Measurements from ENCODE around the gene CNTF. TPM values are rescaled to one million over a fixed set of nuclear protein-coding genes. Genes with fewer than 3 reads are reported as not detected.
"Not testable (repeated sequence)": the region's sequence is repeated elsewhere in the genome, so short reads cannot be mapped to it uniquely, and the experiment has no call there.

CNTF gene, protein sequence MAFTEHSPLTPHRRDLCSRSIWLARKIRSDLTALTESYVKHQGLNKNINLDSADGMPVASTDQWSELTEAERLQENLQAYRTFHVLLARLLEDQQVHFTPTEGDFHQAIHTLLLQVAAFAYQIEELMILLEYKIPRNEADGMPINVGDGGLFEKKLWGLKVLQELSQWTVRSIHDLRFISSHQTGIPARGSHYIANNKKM
- total RNA-seq (1 to 10 TPM in 2 of 7 donors, under 1 TPM in 5; 0.33 to 1.1 (median 0.87) TPM), polyA plus RNA-seq (1 to 10 TPM in 1 of 2 donors, under 1 TPM in 1; 0.22 to 2.0 TPM)
- long read RNA-seq, donor 1: 0 reads
- long read RNA-seq, donor 2: 0 reads
- long read RNA-seq, donor 3: 0 reads

GRCh38 chr11:58622344-58622743, at the start of gene CNTF:
Gene CNTF (plus strand): TSS chr11:58622665. CDS start chr11:58622753, 88 bp downstream.
- intact Hi-C loops (cut with DNase I): no loop called here
- Histone ChIP-seq H3K4me3 (no peak within 1 kb of the TSS), H3K27me3 (no peaks in the 10 kb centered on the region), H3K4me1 (ENCODE audit: insufficient read depth) (peaks cover 4% of the 10 kb centered on the region), H3K9me3 (no peaks in the 10 kb centered on the region), H3K27ac (no peak within 1 kb of the TSS), H3K36me3 (no peaks in the 10 kb centered on the region)
- 68 to 76% (median 74%) methylated on average over 2 of the region's 2 CpGs for WGBS, 3 donors
- DNase-seq: no peak
- TF ChIP-seq POLR2A (IDR thresholded peaks at IDR 0.05) (no peak), CTCF (IDR thresholded peaks at IDR 0.05) (no peak), EP300 (IDR thresholded peaks at IDR 0.05) (no peak)

DNA sequence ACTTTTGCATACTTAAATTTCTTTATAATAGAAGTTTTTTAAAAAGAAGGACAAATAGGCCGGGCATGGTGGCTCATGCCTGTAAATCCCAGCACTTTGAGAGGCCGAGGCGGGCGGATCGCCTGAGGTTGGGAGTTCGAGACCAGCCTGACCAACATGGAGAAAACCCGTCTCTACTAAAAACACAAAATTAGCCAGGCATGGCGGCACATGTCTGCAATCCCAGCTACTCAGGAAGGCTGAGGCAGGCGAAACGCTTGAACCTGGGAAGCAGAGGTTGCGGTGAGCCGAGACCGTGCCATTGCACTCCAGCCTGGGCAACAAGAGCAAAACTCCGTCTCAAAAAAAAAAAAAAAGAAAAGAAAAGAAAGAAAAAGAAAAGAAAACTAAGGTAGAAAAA, 49.6 kb upstream of the CNTF start:
- WGBS, 3 donors: 89 to 95% (median 94%) methylated on average over 14 of the region's 14 CpGs
- H3K4me1 ChIP-seq (ENCODE audit: insufficient read depth); H3K27ac ChIP-seq; H3K36me3 ChIP-seq; H3K27me3 ChIP-seq; H3K4me3 ChIP-seq; DNase-seq; intact Hi-C loops (cut with DNase I); H3K9me3 ChIP-seq: not testable (repeated sequence)

GRCh38 chr11:58573451-58574104, 48.9 kb upstream of the CNTF start:
- WGBS, 3 donors: 69 to 72% (median 71%) methylated on average over 4 of the region's 4 CpGs
- intact Hi-C loops (cut with DNase I): no loop called here
- no peak for TF ChIP-seq EP300 (IDR thresholded peaks at IDR 0.05)
- TF ChIP-seq CTCF (IDR thresholded peaks at IDR 0.05): no peak
- TF ChIP-seq POLR2A (IDR thresholded peaks at IDR 0.05): no peak
- no peak overlapping the region for H3K27ac ChIP-seq
- no peaks in the 10 kb centered on the region for H3K36me3 ChIP-seq
- peak in 4 of 5 donors; percentile 30 to 83 (median 43) for DNase-seq
- peaks cover 5% of the 10 kb centered on the region for H3K4me1 ChIP-seq (ENCODE audit: insufficient read depth)
- no peaks in the 10 kb centered on the region for H3K9me3 ChIP-seq
- no peaks in the 10 kb centered on the region for H3K27me3 ChIP-seq
- H3K4me3 ChIP-seq: no peak overlapping the region

DNA sequence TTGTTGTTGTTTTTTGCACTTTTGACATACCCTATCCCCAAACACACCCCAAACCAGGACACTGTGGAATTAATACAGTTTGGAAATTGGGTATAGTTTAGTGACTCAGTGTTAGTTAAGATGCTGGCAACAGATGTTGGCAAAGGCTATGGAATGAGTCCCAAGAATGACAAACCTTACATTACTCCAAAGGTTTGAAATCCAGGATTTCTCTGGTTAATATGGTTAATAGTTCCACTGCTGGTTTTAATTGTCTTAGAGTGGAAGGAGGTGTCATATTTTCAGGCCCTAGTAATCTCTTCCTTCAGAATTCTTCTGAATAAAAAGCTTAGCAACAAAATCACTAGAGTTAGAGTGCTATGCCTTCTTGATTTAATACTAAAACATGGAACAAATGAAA, 47.6 kb upstream of the CNTF start:
- Histone ChIP-seq H3K27ac (no peak overlapping the region), H3K27me3 (no peaks in the 10 kb centered on the region), H3K4me3 (no peak overlapping the region), H3K36me3 (no peaks in the 10 kb centered on the region), H3K9me3 (no peaks in the 10 kb centered on the region), H3K4me1 (ENCODE audit: insufficient read depth) (peaks cover 5% of the 10 kb centered on the region)
- TF ChIP-seq POLR2A (IDR thresholded peaks at IDR 0.05) (no peak), EP300 (IDR thresholded peaks at IDR 0.05) (no peak), CTCF (IDR thresholded peaks at IDR 0.05) (no peak)
- intact Hi-C loops (cut with DNase I): loop anchor here in 1 of 4 donors (5.0 kb wide), 1 partner anchor 1148 kb away; the partner anchor contains the start of gene SLC43A3
- no peak for DNase-seq
